K562 (cell line): ENCODE data around the gene PDE8B. TPM values are rescaled to one million over a fixed set of nuclear protein-coding genes. Genes with fewer than 3 reads are reported as not detected.

Experiments
- ATAC-seq: fragments of 200-7000 bp; cut with Tn5 transposase; 3 replicates; pipeline ENCODE4 v1.9.1; 2020; ENCODE audit warnings: moderate library complexity
- BruUV-seq: library from RNA; stranded (reverse); fragments of 400-500 nt; replicated peaks from 2 replicates; lab custom pipeline; 2021; lab: Mats Ljungman, UMichigan
- CTCF ChIA-PET: fragments of 300-600 bp; formaldehyde crosslinking; extraction: SDS; loops from one replicate; lab custom pipeline; 2021; ENCODE audit warnings: low intra/inter-chr PET ratio; lab: Yijun Ruan, JAX
- POLR2A ChIA-PET: fragments of 300-600, 350-650 bp; sonication (Branson Sonifier 250); formaldehyde crosslinking; extraction: SDS; loops from one replicate; lab custom pipeline; 2021; ENCODE audit warnings: antibody characterized with exemption, inconsistent platforms; lab: Yijun Ruan, JAX
- DNase-seq, 4 experiments: peaks; one replicate each; pipeline versions ENCODE4 v3.0.0 to v3.0.0-alpha.2; 2011 to 2018; ENCODE audit warnings: low spot score in 3 of 4, mixed read lengths in 3 of 4; ENCODE audit errors: extremely low read depth in 1 of 4
- FAIRE-seq: peaks from 2 replicates; lab custom pipeline; 2011; peaks lifted over from hg19 to GRCh38; lab: Jason Lieb, UNC
- H2AFZ ChIP-seq: 2 replicates; pipeline ENCODE4 v1.6.0; 2011; ENCODE audit warnings: low read depth, low read length, control low read depth, inconsistent platforms
- H3K27ac ChIP-seq: fragments of 200-600 bp; 3 replicates; pipeline ENCODE4 v1.8.0; 2011; ENCODE audit warnings: low read depth, mild to moderate bottlenecking, control low read depth, inconsistent platforms, low read length, moderate library complexity, mixed read lengths; ENCODE audit errors: extremely low read depth
- H3K27me3 ChIP-seq, 2 experiments: fragments of 300-600 bp in 1 of 2; 2 replicates in 1 of 2; 3 replicates in 1 of 2; pipeline versions ENCODE4 v1.6.0 to v1.8.0; 2011; ENCODE audit warnings: inconsistent platforms in 2 of 2, low read length in 2 of 2, mild to moderate bottlenecking in 1 of 2, mixed read lengths in 1 of 2, moderate library complexity in 1 of 2; ENCODE audit not compliant: control insufficient read depth in 2 of 2, insufficient read depth in 2 of 2
- H3K36me3 ChIP-seq: fragments of 300-600 bp; 3 replicates; pipeline ENCODE4 v1.8.0; 2011; ENCODE audit warnings: mild to moderate bottlenecking, low read length, inconsistent platforms; ENCODE audit not compliant: control insufficient read depth, insufficient read depth
- H3K4me1 ChIP-seq, 2 experiments: fragments of 200-600 bp in 1 of 2; replicated peaks in 1 of 2; 2 replicates in 1 of 2; 3 replicates in 1 of 2; pipeline versions ENCODE4 v1.5.1 to v1.8.0; 2011; ENCODE audit warnings: inconsistent platforms in 2 of 2, low read length in 2 of 2, mild to moderate bottlenecking in 1 of 2, mixed read lengths in 1 of 2, moderate library complexity in 1 of 2; ENCODE audit not compliant: control insufficient read depth in 2 of 2, insufficient read depth in 2 of 2
- H3K4me2 ChIP-seq: 2 replicates; pipeline ENCODE4 v1.6.1; 2011; ENCODE audit warnings: low read length, control low read depth, inconsistent platforms, mixed read lengths; ENCODE audit not compliant: insufficient read depth
- H3K4me3 ChIP-seq: fragments of 200-600 bp; sonication (generic), shearing (Covaris generic); 2 replicates; pipeline ENCODE4 v1.5.1; 2016; ENCODE audit warnings: control low read depth, inconsistent platforms
- H3K79me2 ChIP-seq: fragments of 200-600 bp; 3 replicates; pipeline ENCODE4 v1.8.0; 2011; ENCODE audit warnings: low read length, inconsistent platforms; ENCODE audit not compliant: control insufficient read depth, insufficient read depth
- H3K9ac ChIP-seq, 2 experiments: 2 replicates each; pipeline versions ENCODE4 v1.6.0 to v1.6.1; 2011; ENCODE audit warnings: low read depth in 2 of 2, low read length in 2 of 2, control low read depth in 1 of 2, inconsistent platforms in 1 of 2, mild to moderate bottlenecking in 1 of 2, mixed read lengths in 1 of 2; ENCODE audit not compliant: insufficient read depth in 1 of 2
- H3K9me1 ChIP-seq: one replicate; pipeline ENCODE4 v1.6.0; 2011; ENCODE audit warnings: inconsistent platforms, mild to moderate bottlenecking, low read length, moderate library complexity; ENCODE audit not compliant: control insufficient read depth, insufficient read depth
- H3K9me3 ChIP-seq: replicated peaks from 2 replicates; pipeline ENCODE4 v1.5.1; 2011; ENCODE audit warnings: low read depth, low read length, inconsistent platforms; ENCODE audit not compliant: control insufficient read depth, insufficient read depth
- H4K20me1 ChIP-seq: replicated peaks from 2 replicates; pipeline ENCODE4 v1.6.1; 2011; ENCODE audit warnings: low read length, inconsistent platforms, mixed read lengths; ENCODE audit not compliant: control insufficient read depth, insufficient read depth
- BCL6 ChIP-seq: fragments of 250-450 bp; sonication (Bioruptor Pico); IDR thresholded peaks from 2 replicates; pipeline ENCODE4 v1.4.0; 2020
- CBX5 ChIP-seq: IDR thresholded peaks from 2 replicates; pipeline ENCODE4 v1.6.1; 2014; ENCODE audit warnings: low read depth, borderline replicate concordance
- CEBPG ChIP-seq, 3 experiments: fragments of 200-800 bp in 1 of 3; sonication (Bioruptor generic) in 1 of 3; sonication (generic) in 1 of 3; formaldehyde crosslinking in 1 of 3; IDR thresholded peaks in 2 of 3; conservative IDR thresholded peaks in 1 of 3; 2 replicates each; pipeline versions ENCODE4 v1.6.1 to v1.8.0; 2016 to 2022; ENCODE audit warnings: missing compliant biosample characterization in 2 of 3, missing genetic modification characterization in 2 of 3, mild to moderate bottlenecking in 1 of 3, missing genetic modification reagents in 1 of 3
- DDX20 ChIP-seq: fragments of 450-650 bp; IDR thresholded peaks from 2 replicates; pipeline ENCODE4 v1.6.1; 2016; ENCODE audit warnings: missing genetic modification characterization, low read depth, mild to moderate bottlenecking, missing compliant biosample characterization, moderate library complexity
- MXI1 ChIP-seq: IDR thresholded peaks from 2 replicates; pipeline ENCODE4 v1.6.1; 2011; ENCODE audit warnings: low read depth, mild to moderate bottlenecking, improper control_type of control experiment, low read length
- NCOA2 ChIP-seq, 2 experiments: fragments of 450-650 bp; IDR thresholded peaks; 2 replicates each; pipeline ENCODE4 v1.6.1; 2018; ENCODE audit warnings: mild to moderate bottlenecking in 2 of 2, moderate library complexity in 1 of 2; ENCODE audit not compliant: partially characterized antibody in 2 of 2
- TAF7 ChIP-seq: fragments of 450-650 bp; IDR thresholded peaks from 2 replicates; pipeline ENCODE4 v1.6.1; 2016; ENCODE audit warnings: missing genetic modification characterization, missing compliant biosample characterization
- TCF7 ChIP-seq: sonication (generic); IDR thresholded peaks from 2 replicates; pipeline ENCODE4 v1.6.1; 2016; ENCODE audit warnings: antibody characterized with exemption, borderline replicate concordance
- WGBS: fragments of 100-300 bp; shearing (Covaris generic); methylation state at CpG from one replicate; pipeline ENCODE4 v1.1.6; 2016; ENCODE audit warnings: low coverage, mixed read lengths; ENCODE audit not compliant: insufficient coverage; ENCODE audit errors: missing lambda C conversion rate; 5-methylcytosine and 5-hydroxymethylcytosine counted together
- in situ Hi-C: fragments of 300-500 bp; cut with MboI; formaldehyde crosslinking; loops from 4 replicates; pipeline ENCODE4 v1.15.0; 2018; ENCODE audit warnings: inconsistent platforms, mixed read lengths
- intact Hi-C: fragments of 100-400 bp; cut with micrococcal nuclease; formaldehyde crosslinking; loops from 2 replicates; pipeline ENCODE4 v1.14.2; 2022
- polyA plus RNA-seq, 8 experiments: library from polyadenylated mRNA; depleted of rRNA in 4 of 8; stranded (reverse) in 5 of 8; unstranded in 3 of 8; fragments of >200 nt; fragmentation: Nextera tagmentation in 2 of 8; fragmentation: Illumina TruSeq in 1 of 8; extraction: Ambion mirVana in 2 of 8; extraction: Trizol in 1 of 8; gene quantifications; 2 replicates each; pipeline versions ENCODE4 v1.2.1 to v1.2.3, GENCODE V29; 2011 to 2014; ENCODE audit warnings: inconsistent platforms in 1 of 8, missing spikeins in 1 of 8
- total RNA-seq, 7 experiments: library from RNA; depleted of rRNA in 6 of 7; stranded (reverse); fragments of >200 nt in 6 of 7; fragmentation: Illumina TruSeq in 2 of 7; extraction: Trizol in 2 of 7; gene quantifications; 2 replicates each; pipeline versions ENCODE4 v1.2.1 to v1.2.3, GENCODE V29; 2011 to 2021; ENCODE audit warnings: low replicate concordance in 1 of 7
- TF ChIP-seq, protein P1 (sequence below): fragments of 250-450 bp; sonication (Bioruptor Pico); IDR thresholded peaks from 2 replicates; pipeline ENCODE4 v1.4.0; 2020; ENCODE audit warnings: mild to moderate bottlenecking, moderate library complexity
- TF ChIP-seq, protein P2 (sequence below): fragments of 200-800 bp; sonication (Bioruptor generic); IDR thresholded peaks from 2 replicates; pipeline ENCODE4 v1.6.1; 2017; ENCODE audit warnings: missing genetic modification characterization, missing compliant biosample characterization

Gene PDE8B
- total and polyA plus RNA-seq, 9 of the 15 experiments (the other 6 are each of a cell fraction or from before 2014, with no cell fraction given), result 0.15 to 0.28 TPM; not detected in 7

- no peak for DNase-seq
- Histone ChIP-seq H3K27me3 (peaks cover 2 to 10% of the 10 kb centered on the region in 2 experiments; a peak in 2 of 5 replicates), H3K4me2 (no peak overlapping the region), H3K9ac (no peak overlapping the region), H3K9me1 (no peaks in the 10 kb centered on the region), H3K36me3 (no peaks in the 10 kb centered on the region), H2AFZ (no peak overlapping the region), H3K4me3 (no peak overlapping the region), H3K4me1 (no peaks in the 10 kb centered on the region), H3K79me2 (no peaks in the 10 kb centered on the region), H3K27ac (no peak overlapping the region), H4K20me1 (no peaks in the 10 kb centered on the region), H3K9me3 (no peaks in the 10 kb centered on the region)
- POLR2A ChIA-PET, result interaction anchor here (0.6 kb wide), 1 partner anchor 1561 kb away, joined by 3 read pairs; no protein-coding TSS in a partner anchor
- ATAC-seq, result no peak
- 0% methylated on average over 2 of the region's 2 CpGs for WGBS
- FAIRE-seq, result no peak
- intact Hi-C loops (no loop called here), in situ Hi-C loops (no loop called here)
- TF ChIP-seq CEBPG (CRISPR knock-in tag; IDR thresholded peaks at IDR 0.05), result no peak
- TF ChIP-seq CEBPG (tag; conservative IDR thresholded peaks at IDR 0.05 in 1 of 2, IDR thresholded peaks at IDR 0.05 in 1 of 2), result 0 out of 4 replicates have a peak, but pooled peaks of 1 of the 2 experiments have one; percentile 6
- TF ChIP-seq DDX20 (tag), result no peak
- no peak for TF ChIP-seq TCF7
- CTCF ChIA-PET, result no interaction called here
- no TSS peak for BruUV-seq
Measured at GRCh38 chr5:77186652-77187370, 23.7 kb upstream of the PDE8B start.

GRCh38 chr5:77189421-77189820 lies 21.1 kb upstream of the PDE8B start:
- H3K27ac ChIP-seq, result no peak overlapping the region
- FAIRE-seq, result no peak
- H3K4me2 ChIP-seq, result no peak overlapping the region
- no peak overlapping the region for H3K9ac ChIP-seq
- H2AFZ ChIP-seq, result no peak overlapping the region
- ATAC-seq, result no peak
- H3K36me3 ChIP-seq, result no peaks in the 10 kb centered on the region
- no peaks in the 10 kb centered on the region for H3K79me2 ChIP-seq
- in situ Hi-C loops (no loop called here), intact Hi-C loops (no loop called here)
- H3K4me3 ChIP-seq, result no peak overlapping the region
- 6% methylated on average over 2 of the region's 2 CpGs for WGBS
- no peaks in the 10 kb centered on the region for H3K9me1 ChIP-seq
- BruUV-seq, result no TSS peak
- no peaks in the 10 kb centered on the region for H3K4me1 ChIP-seq
- 0 out of 5 replicates have a peak, but pooled peaks cover 2 to 6% of the 10 kb centered on the region in 2 experiments for H3K27me3 ChIP-seq
- no peaks in the 10 kb centered on the region for H3K9me3 ChIP-seq
- TF ChIP-seq, protein P1, sequence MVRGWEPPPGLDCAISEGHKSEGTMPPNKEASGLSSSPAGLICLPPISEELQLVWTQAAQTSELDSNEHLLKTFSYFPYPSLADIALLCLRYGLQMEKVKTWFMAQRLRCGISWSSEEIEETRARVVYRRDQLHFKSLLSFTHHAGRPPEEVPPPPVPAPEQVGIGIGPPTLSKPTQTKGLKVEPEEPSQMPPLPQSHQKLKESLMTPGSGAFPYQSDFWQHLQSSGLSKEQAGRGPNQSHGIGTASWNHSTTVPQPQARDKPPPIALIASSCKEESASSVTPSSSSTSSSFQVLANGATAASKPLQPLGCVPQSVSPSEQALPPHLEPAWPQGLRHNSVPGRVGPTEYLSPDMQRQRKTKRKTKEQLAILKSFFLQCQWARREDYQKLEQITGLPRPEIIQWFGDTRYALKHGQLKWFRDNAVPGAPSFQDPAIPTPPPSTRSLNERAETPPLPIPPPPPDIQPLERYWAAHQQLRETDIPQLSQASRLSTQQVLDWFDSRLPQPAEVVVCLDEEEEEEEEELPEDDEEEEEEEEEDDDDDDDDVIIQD (CRISPR knock-in tag), result no peak
- TF ChIP-seq TAF7 (tag) (no peak), MXI1 (no peak), CBX5 (no peak), NCOA2 (IDR thresholded peaks at IDR 0.05; ENCODE audit: partially characterized antibody in 2 of 2) (no peak), BCL6 (CRISPR knock-in tag) (no peak)
- TF ChIP-seq, protein P2, sequence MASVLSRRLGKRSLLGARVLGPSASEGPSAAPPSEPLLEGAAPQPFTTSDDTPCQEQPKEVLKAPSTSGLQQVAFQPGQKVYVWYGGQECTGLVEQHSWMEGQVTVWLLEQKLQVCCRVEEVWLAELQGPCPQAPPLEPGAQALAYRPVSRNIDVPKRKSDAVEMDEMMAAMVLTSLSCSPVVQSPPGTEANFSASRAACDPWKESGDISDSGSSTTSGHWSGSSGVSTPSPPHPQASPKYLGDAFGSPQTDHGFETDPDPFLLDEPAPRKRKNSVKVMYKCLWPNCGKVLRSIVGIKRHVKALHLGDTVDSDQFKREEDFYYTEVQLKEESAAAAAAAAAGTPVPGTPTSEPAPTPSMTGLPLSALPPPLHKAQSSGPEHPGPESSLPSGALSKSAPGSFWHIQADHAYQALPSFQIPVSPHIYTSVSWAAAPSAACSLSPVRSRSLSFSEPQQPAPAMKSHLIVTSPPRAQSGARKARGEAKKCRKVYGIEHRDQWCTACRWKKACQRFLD (CRISPR knock-in tag), result no peak
- ChIA-PET CTCF (no interaction called here), POLR2A (interaction anchor here (0.6 kb wide), 1 partner anchor 15 kb away, joined by 3 read pairs; no protein-coding TSS in a partner anchor)
- DNase-seq, result no peak
- no peaks in the 10 kb centered on the region for H4K20me1 ChIP-seq
